Loucy (cell line): ENCODE measurements around the gene MET.
"Not testable (repeated sequence)": the region's sequence is repeated elsewhere in the genome, so short reads cannot be mapped to it uniquely, and the experiment has no call there.

ENCODE experiments used
- H2AFZ ChIP-seq: fragments of 200-600 bp; sonication (generic); 2 replicates; pipeline ENCODE4 v1.6.0; 2016; ENCODE audit warnings: antibody characterized with exemption, mild to moderate bottlenecking, low read length, moderate library complexity
- H3F3A ChIP-seq: fragments of 200-600 bp; 2 replicates; pipeline ENCODE4 v1.6.0; 2016; ENCODE audit warnings: antibody characterized with exemption, low read depth, mild to moderate bottlenecking
- H3K27me3 ChIP-seq: fragments of 200-600 bp; sonication (generic); 2 replicates; pipeline ENCODE4 v1.6.1; 2014; ENCODE audit warnings: low read length, mild to moderate bottlenecking; ENCODE audit not compliant: insufficient read depth, poor library complexity, severe bottlenecking
- H3K36me3 ChIP-seq: fragments of 200-600 bp; sonication (generic); 2 replicates; pipeline ENCODE4 v1.6.1; 2016; ENCODE audit warnings: low read length; ENCODE audit not compliant: insufficient read depth
- H3K4me1 ChIP-seq: fragments of 200-600 bp; sonication (generic); 2 replicates; pipeline ENCODE4 v1.5.1; 2014; ENCODE audit warnings: low read length, mild to moderate bottlenecking; ENCODE audit not compliant: insufficient read depth, poor library complexity, severe bottlenecking
- H3K4me2 ChIP-seq: fragments of 200-600 bp; sonication (generic); 2 replicates; pipeline ENCODE4 v1.6.0; 2014; ENCODE audit warnings: antibody characterized with exemption, low read length, low read depth, mild to moderate bottlenecking; ENCODE audit not compliant: poor library complexity, severe bottlenecking
- H3K4me3 ChIP-seq: fragments of 200-600 bp; sonication (generic); 2 replicates; pipeline ENCODE4 v1.5.1; 2014; ENCODE audit warnings: low read length, mild to moderate bottlenecking, mixed read lengths; ENCODE audit not compliant: poor library complexity, severe bottlenecking
- H3K79me2 ChIP-seq: fragments of 200-600 bp; sonication (generic); 2 replicates; pipeline ENCODE4 v1.6.1; 2014; ENCODE audit warnings: low read length; ENCODE audit not compliant: insufficient read depth
- H3K9ac ChIP-seq: fragments of 200-600 bp; sonication (generic); 2 replicates; pipeline ENCODE4 v1.6.0; 2014; ENCODE audit warnings: mild to moderate bottlenecking, low read depth, low read length, moderate library complexity; ENCODE audit not compliant: poor library complexity, severe bottlenecking
- H3K9me2 ChIP-seq: fragments of 200-600 bp; sonication (generic); replicated peaks from 2 replicates; pipeline ENCODE4 v1.6.1; 2016; ENCODE audit warnings: low read depth, low read length, mixed read lengths
- H3K9me3 ChIP-seq: fragments of 200-600 bp; sonication (generic); 2 replicates; pipeline ENCODE4 v1.6.1; 2014; ENCODE audit warnings: mild to moderate bottlenecking, antibody characterized with exemption, low read length, low read depth; ENCODE audit not compliant: insufficient read depth
- H4K20me1 ChIP-seq: fragments of 200-600 bp; sonication (generic); 2 replicates; pipeline ENCODE4 v1.6.0; 2014; ENCODE audit warnings: antibody characterized with exemption, low read length, mild to moderate bottlenecking; ENCODE audit not compliant: insufficient read depth, poor library complexity, severe bottlenecking
- CTCF ChIP-seq: fragments of 200-600 bp; sonication (generic); conservative IDR thresholded peaks from 2 replicates; pipeline ENCODE4 v1.5.1; 2014; ENCODE audit warnings: mild to moderate bottlenecking, antibody characterized with exemption, low read length
- EZH2phosphoT487 ChIP-seq: fragments of 200-600 bp; IDR thresholded peaks from 2 replicates; pipeline ENCODE4 v1.6.1; 2018; ENCODE audit warnings: antibody characterized with exemption, mild to moderate bottlenecking, moderate library complexity, borderline replicate concordance

The MET gene

GRCh38 chr7:116815041-116815440 is 143.0 kb downstream of the MET start:
- Histone ChIP-seq H3K9me2 (no peaks in the 10 kb centered on the region), H3K9me3 (no peaks in the 10 kb centered on the region), H3K4me3 (no peak overlapping the region), H3K4me1 (peaks cover 9% of the 10 kb centered on the region), H3K79me2 (no peaks in the 10 kb centered on the region), H2AFZ (no peak overlapping the region), H3K36me3 (no peaks in the 10 kb centered on the region), H4K20me1 (no peaks in the 10 kb centered on the region), H3K4me2 (no peak overlapping the region), H3K9ac (no peak overlapping the region), H3K27me3 (no peaks in the 10 kb centered on the region), H3F3A (no peaks in the 10 kb centered on the region)
- TF ChIP-seq EZH2phosphoT487: no peak
- no peak for TF ChIP-seq CTCF

DNA sequence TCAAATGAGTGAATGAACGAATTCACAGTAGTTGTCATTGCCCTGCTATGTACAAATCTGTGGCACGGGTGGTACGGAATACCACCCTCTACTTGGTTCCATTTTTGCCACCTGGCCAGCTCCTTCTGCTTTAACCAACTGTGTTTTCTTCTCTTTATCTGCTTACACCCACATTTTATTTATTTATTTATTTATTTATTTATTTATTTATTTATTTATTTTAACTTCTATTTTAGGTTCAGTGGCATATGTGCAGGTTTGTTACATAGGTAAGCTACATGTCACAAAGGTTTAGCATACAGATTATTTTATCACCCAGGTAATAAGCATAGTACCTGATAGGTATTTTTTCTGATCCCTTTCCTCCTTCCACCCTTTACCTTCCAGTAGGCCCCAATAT is 148.2 kb downstream of the MET start:
- Histone ChIP-seq H3F3A (no peaks in the 10 kb centered on the region), H4K20me1 (no peaks in the 10 kb centered on the region), H3K4me3 (no peak overlapping the region), H3K9ac (no peak overlapping the region), H3K9me3 (no peaks in the 10 kb centered on the region), H3K27me3 (no peaks in the 10 kb centered on the region), H3K9me2 (no peaks in the 10 kb centered on the region), H3K4me1 (no peaks in the 10 kb centered on the region), H3K4me2 (no peak overlapping the region), H3K36me3 (no peaks in the 10 kb centered on the region), H3K79me2 (no peaks in the 10 kb centered on the region), H2AFZ (no peak overlapping the region)
- TF ChIP-seq CTCF (no peak), EZH2phosphoT487 (no peak)

GRCh38 chr7:116821647-116822046 is 149.7 kb downstream of the MET start:
- not testable (repeated sequence) for H3K4me2 ChIP-seq, H2AFZ ChIP-seq, H3K4me1 ChIP-seq, H4K20me1 ChIP-seq, H3K36me3 ChIP-seq, H3F3A ChIP-seq, H3K4me3 ChIP-seq, H3K9ac ChIP-seq, H3K9me2 ChIP-seq, H3K9me3 ChIP-seq, H3K79me2 ChIP-seq, H3K27me3 ChIP-seq

- Histone ChIP-seq H3K9me2 (no peaks in the 10 kb centered on the region), H2AFZ (no peak overlapping the region), H3K9ac (no peak overlapping the region), H3K27me3 (no peaks in the 10 kb centered on the region), H4K20me1 (no peaks in the 10 kb centered on the region), H3K36me3 (no peaks in the 10 kb centered on the region), H3F3A (no peaks in the 10 kb centered on the region), H3K79me2 (no peaks in the 10 kb centered on the region), H3K4me1 (no peaks in the 10 kb centered on the region), H3K4me3 (no peak overlapping the region), H3K9me3 (no peaks in the 10 kb centered on the region), H3K4me2 (no peak overlapping the region)
- TF ChIP-seq EZH2phosphoT487 (no peak), CTCF (no peak)
Measured at GRCh38 chr7:116824449-116824848, 152.5 kb downstream of the MET start.
